ENCODE measurements around the gene EDAR. TPM values are rescaled to one million over a fixed set of nuclear protein-coding genes. Genes with fewer than 3 reads are reported as not detected.

The EDAR gene
- total and polyA plus RNA-seq, 2 of the 8 experiments (the other 6 are each of a cell fraction or from before 2014, with no cell fraction given) = not detected

DNA sequence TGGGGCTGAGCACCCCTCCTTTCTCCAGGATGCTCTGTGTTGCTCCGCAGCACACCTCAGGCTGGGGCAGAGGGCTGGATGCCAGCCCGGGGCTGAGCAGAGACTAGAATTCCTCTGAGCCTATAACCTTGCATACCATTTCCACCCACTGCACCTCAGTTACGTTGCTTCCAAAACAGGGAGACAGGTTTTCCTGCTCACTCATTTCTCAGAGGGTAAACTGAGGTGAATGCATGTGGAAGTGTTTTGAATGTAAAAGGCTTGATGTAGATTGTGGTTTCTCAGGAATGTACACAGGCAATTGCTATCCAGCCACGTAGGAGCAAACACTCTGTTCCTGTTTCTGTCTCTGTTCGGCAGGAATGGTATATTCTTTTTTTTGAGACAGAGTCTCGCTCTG lies 45.3 kb downstream of the EDAR start (continued):
- no peak for TF ChIP-seq EGR1 (IDR thresholded peaks at IDR 0.05; ENCODE audit: borderline replicate concordance, low read depth, low read length)
- TF ChIP-seq POLR2A (IDR thresholded peaks at IDR 0.05; ENCODE audit: control extremely low read depth in 1 of 2, low read depth in 2 of 2, low read length in 2 of 2) = no peak
- TF ChIP-seq FOSL1 (IDR thresholded peaks at IDR 0.05; ENCODE audit: insufficient read depth, low read depth, low read length) = no peak
- TF ChIP-seq JUN (IDR thresholded peaks at IDR 0.05; ENCODE audit: low read depth, low read length) = no peak
- no peak for TF ChIP-seq NANOG (IDR thresholded peaks at IDR 0.05; ENCODE audit: insufficient read depth, low read depth, low read length, poor library complexity, severe bottlenecking)
- TF ChIP-seq TEAD4 (IDR thresholded peaks at IDR 0.05; ENCODE audit: low read depth, low read length) = no peak

Data from H1 (cell line).